ENCODE results near the gene GLE1.

Gene GLE1

DNA sequence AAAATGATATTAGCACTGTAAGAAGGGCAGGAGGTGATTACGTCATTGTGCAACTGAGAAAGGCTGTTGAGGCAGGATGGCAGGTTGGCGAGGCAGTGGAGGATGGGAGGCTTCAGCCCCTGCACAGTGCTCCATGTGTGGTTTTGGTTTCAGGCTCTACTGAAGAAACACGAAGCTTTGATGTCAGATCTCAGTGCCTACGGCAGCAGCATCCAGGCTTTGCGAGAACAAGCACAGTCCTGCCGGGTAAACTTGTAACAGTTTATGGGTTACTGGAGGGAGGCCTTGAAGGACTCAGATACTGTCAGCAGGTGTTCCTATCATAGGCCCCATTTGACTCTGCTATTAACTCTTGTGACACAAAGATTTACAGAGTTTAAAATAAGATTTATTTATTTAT, 82.9 kb downstream of the GLE1 start:
- H3K4me3 ChIP-seq (ENCODE audit: low read depth, low read length) = no peak overlapping the region

DNA sequence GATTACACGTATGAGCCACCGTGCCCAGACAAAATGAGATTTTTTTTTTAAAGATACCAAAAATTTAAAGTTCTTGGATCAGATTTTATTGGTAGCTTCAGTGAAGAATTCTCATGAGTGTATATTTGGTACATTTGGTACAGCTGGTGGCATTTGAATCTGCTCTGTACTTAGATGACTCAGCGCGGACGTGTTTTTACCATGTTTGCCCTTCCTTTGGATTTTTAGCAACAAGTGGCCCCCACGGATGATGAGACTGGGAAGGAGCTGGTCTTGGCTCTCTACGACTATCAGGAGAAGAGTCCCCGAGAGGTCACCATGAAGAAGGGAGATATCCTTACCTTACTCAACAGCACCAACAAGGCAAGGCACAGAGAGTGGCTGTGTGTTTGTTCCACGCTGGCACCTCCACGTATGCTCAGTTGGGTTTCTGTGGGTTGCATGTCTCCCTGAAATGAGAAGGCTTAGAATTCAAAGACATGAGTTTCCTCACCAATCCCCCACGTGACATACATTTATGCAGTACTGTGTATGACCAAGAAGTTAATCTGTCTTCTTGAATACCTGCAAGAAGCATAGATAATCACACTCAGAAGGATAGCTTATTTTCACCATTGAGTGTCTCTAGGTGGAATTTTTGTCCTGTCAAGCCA, 84.2 kb downstream of the GLE1 start:
- no peak overlapping the region for H3K4me3 ChIP-seq (ENCODE audit: low read depth, low read length)

Data from iPS-11a (cell line).